HG03460 (cell line): Measurements from ENCODE around the gene ZNF804A.

Source experiments
- ATAC-seq: cut with Tn5 transposase; IDR thresholded peaks from one replicate; pipeline ENCODE4 v1.9.1; 2021; ENCODE audit not compliant: unreplicated experiment

ZNF804A gene

GRCh38 chr2:184927040-184927439, 328.7 kb downstream of the ZNF804A start:
- no peak for ATAC-seq

GRCh38 chr2:184936761-184937160, 338.4 kb downstream of the ZNF804A start:
- ATAC-seq, result no peak

GRCh38 chr2:184938221-184938985, 340.1 kb downstream of the ZNF804A start:
- no peak for ATAC-seq

GRCh38 chr2:184945326-184945725, 347.0 kb downstream of the ZNF804A start:
- ATAC-seq, result no peak

GRCh38 chr2:184945824-184946223, 347.5 kb downstream of the ZNF804A start:
- ATAC-seq, result no peak

- no peak for ATAC-seq
These were observed 358.5 kb downstream of the ZNF804A start for GRCh38 chr2:184956856-184957255.

GRCh38 chr2:184971546-184972068, 373.3 kb downstream of the ZNF804A start:
- no peak for ATAC-seq
